ENCODE data around the gene ZNF519.
"Not testable (repeated sequence)": the region's sequence is repeated elsewhere in the genome, so short reads cannot be mapped to it uniquely, and the experiment has no call there.

DNA sequence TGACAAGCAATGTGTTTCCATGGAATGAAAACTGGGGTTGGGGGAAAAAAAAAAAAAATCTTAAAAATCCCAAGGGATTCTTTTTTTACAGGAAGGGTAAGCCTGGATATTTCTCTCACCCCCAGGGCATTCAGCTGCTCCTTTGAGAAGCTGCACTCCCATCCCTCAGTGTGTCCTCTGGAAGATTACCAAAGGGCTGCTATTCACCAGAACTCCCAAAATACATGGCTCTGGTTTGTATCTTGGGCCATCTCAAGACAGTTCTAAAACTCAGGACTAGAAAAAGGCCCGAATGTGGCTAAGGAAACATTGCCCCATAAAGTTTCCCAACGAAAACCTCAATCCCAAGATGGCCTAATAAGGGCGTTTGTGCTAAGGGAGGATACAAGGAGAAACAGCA is 1.4 kb downstream of the ZNF519 start:
- TF ChIP-seq, protein P1, sequence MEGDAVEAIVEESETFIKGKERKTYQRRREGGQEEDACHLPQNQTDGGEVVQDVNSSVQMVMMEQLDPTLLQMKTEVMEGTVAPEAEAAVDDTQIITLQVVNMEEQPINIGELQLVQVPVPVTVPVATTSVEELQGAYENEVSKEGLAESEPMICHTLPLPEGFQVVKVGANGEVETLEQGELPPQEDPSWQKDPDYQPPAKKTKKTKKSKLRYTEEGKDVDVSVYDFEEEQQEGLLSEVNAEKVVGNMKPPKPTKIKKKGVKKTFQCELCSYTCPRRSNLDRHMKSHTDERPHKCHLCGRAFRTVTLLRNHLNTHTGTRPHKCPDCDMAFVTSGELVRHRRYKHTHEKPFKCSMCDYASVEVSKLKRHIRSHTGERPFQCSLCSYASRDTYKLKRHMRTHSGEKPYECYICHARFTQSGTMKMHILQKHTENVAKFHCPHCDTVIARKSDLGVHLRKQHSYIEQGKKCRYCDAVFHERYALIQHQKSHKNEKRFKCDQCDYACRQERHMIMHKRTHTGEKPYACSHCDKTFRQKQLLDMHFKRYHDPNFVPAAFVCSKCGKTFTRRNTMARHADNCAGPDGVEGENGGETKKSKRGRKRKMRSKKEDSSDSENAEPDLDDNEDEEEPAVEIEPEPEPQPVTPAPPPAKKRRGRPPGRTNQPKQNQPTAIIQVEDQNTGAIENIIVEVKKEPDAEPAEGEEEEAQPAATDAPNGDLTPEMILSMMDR (IDR thresholded peaks at IDR 0.05; ENCODE audit: low read depth, low read length, poor library complexity, severe bottlenecking), result not testable (repeated sequence)
- TF ChIP-seq EZH2phosphoT487 (IDR thresholded peaks at IDR 0.05; ENCODE audit: borderline replicate concordance, low read length), result not testable (repeated sequence)

Measured in DOHH2 (cell line).